Activated naive CD8-positive, alpha-beta T cell (primary cell): ENCODE results near the gene ARHGAP22.

ENCODE experiments used
- H3K27ac Mint-ChIP-seq: one replicate; pipeline ENCODE4 v1.8.0; 2021; ENCODE audit warnings: mixed read lengths
- H3K27me3 Mint-ChIP-seq: one replicate; pipeline ENCODE4 v1.8.0; 2021; ENCODE audit warnings: mixed read lengths
- H3K36me3 Mint-ChIP-seq: one replicate; pipeline ENCODE4 v1.8.0; 2021; ENCODE audit warnings: mixed read lengths
- H3K4me1 Mint-ChIP-seq: one replicate; pipeline ENCODE4 v1.8.0; 2021; ENCODE audit warnings: low read depth, mixed read lengths
- H3K4me3 Mint-ChIP-seq: one replicate; pipeline ENCODE4 v1.8.0; 2021; ENCODE audit warnings: mild to moderate bottlenecking, mixed read lengths
- H3K9me3 Mint-ChIP-seq: one replicate; pipeline ENCODE4 v1.8.0; 2021; ENCODE audit warnings: low read depth, mixed read lengths

Gene ARHGAP22

GRCh38 chr10:48592346-48592745, 12.5 kb downstream of the ARHGAP22 start:
- H3K4me3 Mint-ChIP-seq, result no peak overlapping the region
- H3K9me3 Mint-ChIP-seq, result no peaks in the 10 kb centered on the region
- no peaks in the 10 kb centered on the region for H3K36me3 Mint-ChIP-seq
- no peak overlapping the region for H3K27ac Mint-ChIP-seq
- H3K4me1 Mint-ChIP-seq, result no peaks in the 10 kb centered on the region
- no peaks in the 10 kb centered on the region for H3K27me3 Mint-ChIP-seq

- H3K27ac Mint-ChIP-seq, result no peak overlapping the region
- H3K36me3 Mint-ChIP-seq, result no peaks in the 10 kb centered on the region
- no peaks in the 10 kb centered on the region for H3K9me3 Mint-ChIP-seq
- no peaks in the 10 kb centered on the region for H3K4me1 Mint-ChIP-seq
- H3K4me3 Mint-ChIP-seq, result no peak overlapping the region
- no peaks in the 10 kb centered on the region for H3K27me3 Mint-ChIP-seq
Observed at GRCh38 chr10:48590945-48591344, 13.9 kb downstream of the ARHGAP22 start.

- Mint-ChIP-seq H3K27me3 (no peaks in the 10 kb centered on the region), H3K4me3 (no peak overlapping the region), H3K36me3 (no peaks in the 10 kb centered on the region), H3K27ac (no peak overlapping the region), H3K9me3 (no peaks in the 10 kb centered on the region), H3K4me1 (no peaks in the 10 kb centered on the region)
Observed at GRCh38 chr10:48589266-48589665, 15.6 kb downstream of the ARHGAP22 start.

GRCh38 chr10:48587819-48588218, 17.1 kb downstream of the ARHGAP22 start:
- Mint-ChIP-seq H3K4me3 (no peak overlapping the region), H3K27ac (no peak overlapping the region), H3K36me3 (no peaks in the 10 kb centered on the region), H3K9me3 (no peaks in the 10 kb centered on the region), H3K27me3 (peaks cover 1% of the 10 kb centered on the region), H3K4me1 (no peaks in the 10 kb centered on the region)

GRCh38 chr10:48587101-48587500, 17.8 kb downstream of the ARHGAP22 start:
- peaks cover 1% of the 10 kb centered on the region for H3K27me3 Mint-ChIP-seq
- no peaks in the 10 kb centered on the region for H3K9me3 Mint-ChIP-seq
- H3K4me1 Mint-ChIP-seq, result no peaks in the 10 kb centered on the region
- no peak overlapping the region for H3K4me3 Mint-ChIP-seq
- H3K27ac Mint-ChIP-seq, result no peak overlapping the region
- no peaks in the 10 kb centered on the region for H3K36me3 Mint-ChIP-seq

GRCh38 chr10:48582970-48583369, 21.9 kb downstream of the ARHGAP22 start:
- Mint-ChIP-seq H3K36me3 (no peaks in the 10 kb centered on the region), H3K27ac (no peak overlapping the region), H3K4me3 (no peak overlapping the region), H3K27me3 (peaks cover 3% of the 10 kb centered on the region), H3K9me3 (no peaks in the 10 kb centered on the region), H3K4me1 (no peaks in the 10 kb centered on the region)

- Mint-ChIP-seq H3K27me3 (peaks cover 5% of the 10 kb centered on the region), H3K9me3 (no peaks in the 10 kb centered on the region), H3K4me3 (no peak overlapping the region), H3K36me3 (no peaks in the 10 kb centered on the region), H3K27ac (no peak overlapping the region), H3K4me1 (no peaks in the 10 kb centered on the region)
Observed at GRCh38 chr10:48580236-48580635, 24.6 kb downstream of the ARHGAP22 start.

- no peaks in the 10 kb centered on the region for H3K9me3 Mint-ChIP-seq
- H3K36me3 Mint-ChIP-seq, result no peaks in the 10 kb centered on the region
- H3K4me1 Mint-ChIP-seq, result no peaks in the 10 kb centered on the region
- H3K27me3 Mint-ChIP-seq, result peaks cover 6% of the 10 kb centered on the region
- H3K27ac Mint-ChIP-seq, result no peak overlapping the region
- H3K4me3 Mint-ChIP-seq, result no peak overlapping the region
Observed at GRCh38 chr10:48579251-48579960, 25.5 kb downstream of the ARHGAP22 start.

- H3K9me3 Mint-ChIP-seq, result no peaks in the 10 kb centered on the region
- no peak overlapping the region for H3K4me3 Mint-ChIP-seq
- H3K36me3 Mint-ChIP-seq, result no peaks in the 10 kb centered on the region
- no peak overlapping the region for H3K27ac Mint-ChIP-seq
- H3K27me3 Mint-ChIP-seq, result peaks cover 7% of the 10 kb centered on the region
- no peaks in the 10 kb centered on the region for H3K4me1 Mint-ChIP-seq
Observed at GRCh38 chr10:48577158-48577557, 27.7 kb downstream of the ARHGAP22 start.

GRCh38 chr10:48576501-48576900, 28.4 kb downstream of the ARHGAP22 start:
- Mint-ChIP-seq H3K4me3 (no peak overlapping the region), H3K36me3 (no peaks in the 10 kb centered on the region), H3K4me1 (no peaks in the 10 kb centered on the region), H3K9me3 (no peaks in the 10 kb centered on the region), H3K27me3 (peaks cover 7% of the 10 kb centered on the region), H3K27ac (no peak overlapping the region)

- Mint-ChIP-seq H3K36me3 (no peaks in the 10 kb centered on the region), H3K27me3 (peaks cover 7% of the 10 kb centered on the region), H3K4me3 (no peak overlapping the region), H3K27ac (no peak overlapping the region), H3K4me1 (no peaks in the 10 kb centered on the region), H3K9me3 (no peaks in the 10 kb centered on the region)
Observed at GRCh38 chr10:48575901-48576300, 29.0 kb downstream of the ARHGAP22 start.

GRCh38 chr10:48574817-48575380, 30.0 kb downstream of the ARHGAP22 start:
- H3K36me3 Mint-ChIP-seq, result no peaks in the 10 kb centered on the region
- H3K27me3 Mint-ChIP-seq, result peaks cover 7% of the 10 kb centered on the region
- H3K9me3 Mint-ChIP-seq, result no peaks in the 10 kb centered on the region
- no peaks in the 10 kb centered on the region for H3K4me1 Mint-ChIP-seq
- no peak overlapping the region for H3K27ac Mint-ChIP-seq
- H3K4me3 Mint-ChIP-seq, result no peak overlapping the region

- Mint-ChIP-seq H3K9me3 (no peaks in the 10 kb centered on the region), H3K27ac (no peak overlapping the region), H3K36me3 (no peaks in the 10 kb centered on the region), H3K27me3 (peaks cover 7% of the 10 kb centered on the region), H3K4me1 (no peaks in the 10 kb centered on the region), H3K4me3 (no peak overlapping the region)
Observed at GRCh38 chr10:48574322-48574796, 30.5 kb downstream of the ARHGAP22 start.

GRCh38 chr10:48573045-48573444, 31.8 kb downstream of the ARHGAP22 start:
- Mint-ChIP-seq H3K4me3 (no peak overlapping the region), H3K27ac (no peak overlapping the region), H3K9me3 (no peaks in the 10 kb centered on the region), H3K27me3 (peaks cover 5% of the 10 kb centered on the region), H3K4me1 (no peaks in the 10 kb centered on the region), H3K36me3 (no peaks in the 10 kb centered on the region)

- no peaks in the 10 kb centered on the region for H3K9me3 Mint-ChIP-seq
Observed at GRCh38 chr10:48572414-48572813, 32.5 kb downstream of the ARHGAP22 start.

GRCh38 chr10:48568546-48568945, 36.3 kb downstream of the ARHGAP22 start:
- Mint-ChIP-seq H3K27me3 (no peaks in the 10 kb centered on the region), H3K27ac (no peak overlapping the region), H3K9me3 (no peaks in the 10 kb centered on the region), H3K4me3 (no peak overlapping the region), H3K4me1 (no peaks in the 10 kb centered on the region), H3K36me3 (no peaks in the 10 kb centered on the region)

More at GRCh38 chr10:48572414-48572813, 32.5 kb downstream of the ARHGAP22 start:
- Mint-ChIP-seq H3K27ac (no peak overlapping the region), H3K27me3 (peaks cover 5% of the 10 kb centered on the region), H3K4me3 (no peak overlapping the region), H3K36me3 (no peaks in the 10 kb centered on the region), H3K4me1 (no peaks in the 10 kb centered on the region)
